CD14-positive monocyte (primary cell): ENCODE data around the gene DSCAML1. TPM values are rescaled to one million over a fixed set of nuclear protein-coding genes. Genes with fewer than 3 reads are reported as not detected.

Experiments
- DNase-seq, 3 donors: peaks; one replicate each; pipeline ENCODE4 v3.0.0-alpha.2; 2011 to 2022
- H2AFZ ChIP-seq: 2 replicates; pipeline ENCODE4 v1.6.0; 2012; ENCODE audit warnings: mild to moderate bottlenecking, low read depth, low read length, inconsistent platforms; ENCODE audit not compliant: insufficient read depth, poor library complexity, severe bottlenecking
- H3K27ac ChIP-seq, 2 donors: 1 replicate in 1 of 2; 2 replicates in 1 of 2; pipeline ENCODE4 v1.5.1; 2012 to 2013; ENCODE audit warnings: low read length in 2 of 2, control low read depth in 1 of 2, inconsistent platforms in 1 of 2, low read depth in 1 of 2, mild to moderate bottlenecking in 1 of 2
- H3K27me3 ChIP-seq, 2 donors: one replicate each; pipeline versions ENCODE4 v1.6.0 to v1.6.1; 2011 to 2013; ENCODE audit warnings: low read length in 2 of 2; ENCODE audit not compliant: control insufficient read depth in 2 of 2, insufficient read depth in 2 of 2
- H3K36me3 ChIP-seq, 2 donors: replicated peaks in 1 of 2; 1 replicate in 1 of 2; 2 replicates in 1 of 2; pipeline versions ENCODE4 v1.5.1 to v1.6.1; 2012 to 2013; ENCODE audit warnings: low read length in 2 of 2, control low read depth in 1 of 2, inconsistent platforms in 1 of 2, mild to moderate bottlenecking in 1 of 2; ENCODE audit not compliant: insufficient read depth in 2 of 2, control insufficient read depth in 1 of 2
- H3K4me1 ChIP-seq, 2 donors: 1 replicate in 1 of 2; 2 replicates in 1 of 2; pipeline versions ENCODE4 v1.5.1 to v1.6.1; 2012 to 2013; ENCODE audit warnings: low read length in 2 of 2, control low read depth in 1 of 2, inconsistent platforms in 1 of 2, mild to moderate bottlenecking in 1 of 2, moderate library complexity in 1 of 2; ENCODE audit not compliant: insufficient read depth in 2 of 2, control insufficient read depth in 1 of 2
- H3K4me2 ChIP-seq: replicated peaks from 2 replicates; pipeline ENCODE3; 2012; ENCODE audit warnings: low read length, moderate library complexity, mild to moderate bottlenecking; ENCODE audit not compliant: poor library complexity, severe bottlenecking; ENCODE audit errors: extremely low read depth
- H3K4me3 ChIP-seq, 3 experiments: fragments of 200-600 bp in 1 of 3; sonication (generic) in 1 of 3; replicated peaks in 1 of 3; 1 replicate in 2 of 3; 2 replicates in 1 of 3; pipeline ENCODE4 v1.5.1; 2011 to 2013; ENCODE audit warnings: low read length in 3 of 3, mild to moderate bottlenecking in 3 of 3, control low read depth in 2 of 3, low read depth in 2 of 3, inconsistent platforms in 1 of 3, moderate library complexity in 1 of 3
- H3K79me2 ChIP-seq: 2 replicates; pipeline ENCODE4 v1.6.0; 2012; ENCODE audit warnings: mild to moderate bottlenecking, control low read depth, inconsistent platforms, low read length, moderate library complexity; ENCODE audit not compliant: insufficient read depth
- H3K9ac ChIP-seq: 2 replicates; pipeline ENCODE4 v1.6.0; 2017; ENCODE audit warnings: low read length, mild to moderate bottlenecking; ENCODE audit not compliant: insufficient read depth, poor library complexity, severe bottlenecking
- H3K9me3 ChIP-seq, 2 donors: replicated peaks in 1 of 2; 1 replicate in 1 of 2; 2 replicates in 1 of 2; pipeline versions ENCODE4 v1.5.1 to v1.6.1; 2012 to 2013; ENCODE audit warnings: low read length in 2 of 2, control low read depth in 1 of 2; ENCODE audit not compliant: control insufficient read depth in 1 of 2, insufficient read depth in 1 of 2
- H4K20me1 ChIP-seq: 2 replicates; pipeline ENCODE4 v1.6.0; 2012; ENCODE audit warnings: mild to moderate bottlenecking, low read length, control low read depth, moderate library complexity; ENCODE audit not compliant: insufficient read depth
- H3K27ac Mint-ChIP-seq, 7 donors: one replicate each; pipeline ENCODE4 v1.8.0; 2020; ENCODE audit warnings: mild to moderate bottlenecking in 7 of 7, mixed read lengths in 7 of 7, moderate library complexity in 6 of 7, inconsistent platforms in 2 of 7
- H3K27me3 Mint-ChIP-seq, 3 donors: one replicate each; pipeline ENCODE4 v1.8.0; 2021 to 2022; ENCODE audit warnings: low read depth in 3 of 3, mild to moderate bottlenecking in 3 of 3, mixed read lengths in 3 of 3, moderate library complexity in 3 of 3, inconsistent platforms in 1 of 3
- H3K36me3 Mint-ChIP-seq, 2 donors: one replicate each; pipeline ENCODE4 v1.8.0; 2020; ENCODE audit warnings: mixed read lengths in 2 of 2, inconsistent platforms in 1 of 2, mild to moderate bottlenecking in 1 of 2
- H3K4me1 Mint-ChIP-seq: one replicate; pipeline ENCODE4 v1.8.0; 2020; ENCODE audit warnings: mild to moderate bottlenecking, mixed read lengths
- H3K4me3 Mint-ChIP-seq, 2 donors: one replicate each; pipeline ENCODE4 v1.8.0; 2020; ENCODE audit warnings: mild to moderate bottlenecking in 2 of 2, mixed read lengths in 2 of 2, moderate library complexity in 1 of 2
- H3K9me3 Mint-ChIP-seq, 7 donors: one replicate each; pipeline ENCODE4 v1.8.0; 2020 to 2022; ENCODE audit warnings: mixed read lengths in 7 of 7, mild to moderate bottlenecking in 6 of 7, moderate library complexity in 6 of 7, inconsistent platforms in 2 of 7
- CTCF ChIP-seq: fragments of 200-600 bp; IDR thresholded peaks from one replicate; pipeline ENCODE4 v1.8.0; 2022; ENCODE audit warnings: antibody characterized with exemption, mild to moderate bottlenecking
- WGBS: methylation state at CpG from one replicate; pipeline ENCODE4 v1.1.5; 2013; ENCODE audit warnings: missing lambda C conversion rate; ENCODE audit not compliant: insufficient coverage; 5-methylcytosine and 5-hydroxymethylcytosine counted together
- intact Hi-C, 2 donors: fragments of 100-400 bp; cut with micrococcal nuclease; formaldehyde crosslinking; loops; one replicate each; pipeline versions ENCODE4 v1.15.0 to v1.15.1; 2023
- polyA plus RNA-seq, 3 donors: library from polyadenylated mRNA; depleted of rRNA in 1 of 3; unstranded in 2 of 3; stranded (reverse) in 1 of 3; fragments of 300-500 nt in 2 of 3; fragments of >200 nt in 1 of 3; fragmentation: Illumina TruSeq in 2 of 3; gene quantifications; 1 replicate in 2 of 3; 2 replicates in 1 of 3; pipeline ENCODE4 v1.2.3, GENCODE V29; 2012 to 2021

The DSCAML1 gene
- polyA plus RNA-seq, 3 donors: not detected

GRCh38 chr11:117826832-117827231 is 29.8 kb upstream of the DSCAML1 start:
- no peak overlapping the region for H3K4me3 Mint-ChIP-seq

GRCh38 chr11:117826190-117826570 is 29.2 kb upstream of the DSCAML1 start:
- H2AFZ ChIP-seq: no peak overlapping the region
- Mint-ChIP-seq H3K27ac (peak overlapping the region in 3 of 7 donors; percentile 1 to 81 (median 42)), H3K27me3 (peaks cover 0 to 1% (median 0%) of the 10 kb centered on the region in 3 donors), H3K9me3 (peaks cover 0 to 2% (median 0%) of the 10 kb centered on the region in 7 donors), H3K4me1 (peaks cover 84% of the 10 kb centered on the region), H3K36me3 (no peaks in the 10 kb centered on the region), H3K4me3 (no peak overlapping the region)
- no peaks in the 10 kb centered on the region for H3K9me3 ChIP-seq
- peaks cover 76 to 80% of the 10 kb centered on the region in 2 donors for H3K4me1 ChIP-seq
- WGBS: 86% methylated on average over 8 of the region's 10 CpGs
- no peak for DNase-seq
- TF ChIP-seq CTCF: no peak
- H3K9ac ChIP-seq: no peak overlapping the region
- no peaks in the 10 kb centered on the region for H3K36me3 ChIP-seq
- intact Hi-C loops: no loop called here
- H3K4me2 ChIP-seq: no peak overlapping the region
- H3K27me3 ChIP-seq: no peaks in the 10 kb centered on the region
- no peaks in the 10 kb centered on the region for H4K20me1 ChIP-seq
- H3K79me2 ChIP-seq: no peaks in the 10 kb centered on the region
- no peak overlapping the region for H3K4me3 ChIP-seq
- no peak overlapping the region for H3K27ac ChIP-seq

More at GRCh38 chr11:117826832-117827231, 29.8 kb upstream of the DSCAML1 start:
- Mint-ChIP-seq H3K9me3 (peaks cover 0 to 2% (median 0%) of the 10 kb centered on the region in 7 donors), H3K4me1 (peaks cover 88% of the 10 kb centered on the region), H3K27me3 (peaks cover 0 to 1% (median 0%) of the 10 kb centered on the region in 3 donors), H3K27ac (peak overlapping the region in 6 of 7 donors; percentile 7 to 56 (median 36)), H3K36me3 (no peaks in the 10 kb centered on the region)
- no peak overlapping the region for H2AFZ ChIP-seq
- WGBS: 100% methylated on average over 3 of the region's 3 CpGs
- no peaks in the 10 kb centered on the region for H4K20me1 ChIP-seq
- no peak overlapping the region for H3K9ac ChIP-seq
- H3K9me3 ChIP-seq: no peaks in the 10 kb centered on the region
- intact Hi-C loops: no loop called here
- H3K79me2 ChIP-seq: no peaks in the 10 kb centered on the region
- H3K4me3 ChIP-seq: no peak overlapping the region
- no peak for TF ChIP-seq CTCF
- peaks cover 80 to 86% of the 10 kb centered on the region in 2 donors for H3K4me1 ChIP-seq
- no peaks in the 10 kb centered on the region for H3K27me3 ChIP-seq
- DNase-seq: no peak
- no peak overlapping the region for H3K27ac ChIP-seq
- H3K36me3 ChIP-seq: no peaks in the 10 kb centered on the region
- H3K4me2 ChIP-seq: no peak overlapping the region
